Mucosa of gallbladder (tissue), 1 donor: ENCODE data around the gene SORCS3. TPM values are rescaled to one million over a fixed set of nuclear protein-coding genes. Genes with fewer than 3 reads are reported as not detected.
A peak's percentile ranks its signal among the peaks of the same experiment; 100 is the strongest.

Experiments used
- DNase-seq: peaks from one replicate; pipeline ENCODE4 v3.0.0-alpha.2; 2020; ENCODE audit warnings: low spot score
- total RNA-seq: library from RNA; stranded (reverse); gene quantifications from one replicate; pipeline ENCODE4 v1.2.1, GENCODE V29; 2021
- donor health status: DM: no; HTN: no; CAD: no.

SORCS3 gene
- total RNA-seq, 1 donor from 2014 or later, result 0.17 TPM

DNA sequence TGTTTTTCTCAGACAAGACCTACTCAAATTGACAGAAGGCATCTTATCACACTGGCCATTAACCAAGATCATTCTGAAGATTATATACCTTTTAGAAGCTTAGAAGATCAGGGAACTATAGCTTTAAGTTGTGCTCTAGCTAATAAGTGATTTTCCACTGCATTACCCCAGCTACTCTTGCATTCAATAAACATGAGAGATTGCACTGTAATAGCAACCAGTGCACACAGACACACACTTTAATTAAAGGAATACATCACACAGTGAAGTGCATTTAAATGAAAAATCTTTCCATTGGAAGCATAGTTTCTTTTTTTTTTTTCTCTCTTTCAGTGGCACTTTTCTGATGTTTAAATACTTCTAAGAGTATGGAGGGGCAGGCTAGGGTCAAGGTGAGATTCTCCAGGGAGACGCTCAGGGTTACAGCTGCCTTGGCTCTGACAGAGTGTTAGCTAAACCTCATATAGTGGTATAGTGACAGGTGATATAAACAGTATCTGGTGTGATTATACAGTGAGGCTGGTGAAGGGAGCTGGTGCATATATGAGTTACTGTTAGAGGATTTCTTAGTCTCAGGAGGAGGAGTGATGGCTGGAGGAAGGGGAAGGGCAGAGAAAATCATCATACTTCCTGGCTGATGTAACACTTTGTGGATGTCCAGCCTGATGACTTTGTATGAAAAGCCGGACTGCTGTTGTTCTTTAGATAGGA is 369.5 kb downstream of the SORCS3 start:
- DNase-seq, result no peak

DNA sequence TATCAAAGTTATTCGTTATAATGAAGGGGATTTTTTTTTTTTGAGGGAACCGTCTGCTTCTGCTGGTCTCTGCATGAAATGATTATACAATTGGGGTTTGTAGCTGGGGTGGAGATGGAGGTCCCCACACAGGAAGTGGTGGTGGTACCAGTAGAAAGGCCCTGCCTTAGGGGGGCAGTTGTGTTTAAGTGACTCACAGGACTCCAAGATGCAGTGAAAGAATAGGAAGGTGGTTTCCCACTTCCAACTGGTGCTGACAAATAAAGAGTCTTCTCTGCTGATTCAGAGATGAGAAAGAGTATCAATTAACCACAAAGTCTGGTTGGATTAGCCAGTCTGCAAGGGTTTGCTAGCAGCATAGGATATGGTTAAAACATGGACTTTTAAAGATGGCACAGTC is 376.0 kb downstream of the SORCS3 start:
- DNase-seq, result no peak

- DNase-seq, result no peak
Measured at GRCh38 chr10:105017691-105018090, 376.6 kb downstream of the SORCS3 start.

DNA sequence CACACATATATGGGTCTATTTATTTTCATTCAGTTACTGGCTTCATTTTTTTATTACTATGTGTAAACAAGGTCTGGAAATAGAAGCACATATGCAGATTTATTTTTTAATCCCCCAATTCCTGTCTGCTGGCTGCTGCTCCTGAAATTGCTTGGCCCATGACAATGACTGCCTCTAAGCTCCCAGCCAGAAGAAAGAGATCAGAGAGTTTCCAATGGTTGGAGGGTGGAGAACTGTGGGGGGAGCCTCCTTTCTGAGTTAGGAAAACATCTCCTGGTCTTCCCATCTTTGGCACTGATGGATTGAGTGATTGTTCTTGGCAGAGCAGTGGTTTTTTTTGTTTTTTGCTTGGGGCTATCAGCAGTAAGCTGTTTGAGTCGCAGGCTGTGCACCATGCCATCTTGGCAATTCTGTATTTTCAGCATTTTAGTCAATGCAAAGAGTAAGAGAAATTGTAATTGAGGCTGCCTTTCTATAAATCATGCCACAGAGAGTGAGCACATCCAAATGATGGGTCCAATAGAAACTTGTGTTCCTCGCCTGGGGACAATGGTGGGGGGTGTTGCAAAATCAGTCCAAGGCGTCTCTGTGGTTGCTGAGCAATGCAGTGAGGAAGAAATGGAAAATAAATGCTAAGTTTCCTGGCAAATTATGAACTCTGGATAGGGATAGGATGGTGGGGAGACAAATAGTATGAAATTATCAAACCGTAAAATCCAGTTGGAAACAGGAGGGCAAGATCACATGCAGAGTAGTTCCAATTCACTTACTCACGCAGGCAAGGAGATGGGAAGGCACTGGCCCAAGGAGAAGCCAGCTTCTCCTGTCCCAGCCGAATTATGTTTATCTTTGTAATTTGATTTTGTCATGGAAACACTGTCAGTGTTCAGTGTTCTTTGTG is 382.4 kb downstream of the SORCS3 start:
- DNase-seq, result no peak

- no peak for DNase-seq
Measured at GRCh38 chr10:105024184-105024583, 383.1 kb downstream of the SORCS3 start.

DNA sequence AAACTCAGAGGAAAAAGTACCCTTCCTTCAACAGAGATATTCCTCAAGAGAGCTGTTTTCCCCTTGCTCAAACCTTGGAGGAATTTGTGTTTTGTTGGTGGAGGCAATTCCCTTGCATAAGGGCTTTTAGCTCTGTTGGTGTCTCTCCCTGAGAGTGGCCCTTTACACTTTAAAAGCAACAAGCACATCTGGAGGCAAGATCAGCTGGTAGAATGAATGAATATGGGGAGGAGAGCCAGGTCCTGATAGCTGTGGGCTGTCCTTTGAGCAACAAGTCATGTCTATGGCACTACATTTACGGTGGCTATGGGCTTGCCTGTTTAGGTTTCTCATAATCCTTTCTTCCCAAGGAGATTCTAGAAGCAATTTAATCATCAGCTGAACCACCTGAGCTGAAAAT is 384.0 kb downstream of the SORCS3 start:
- no peak for DNase-seq

DNA sequence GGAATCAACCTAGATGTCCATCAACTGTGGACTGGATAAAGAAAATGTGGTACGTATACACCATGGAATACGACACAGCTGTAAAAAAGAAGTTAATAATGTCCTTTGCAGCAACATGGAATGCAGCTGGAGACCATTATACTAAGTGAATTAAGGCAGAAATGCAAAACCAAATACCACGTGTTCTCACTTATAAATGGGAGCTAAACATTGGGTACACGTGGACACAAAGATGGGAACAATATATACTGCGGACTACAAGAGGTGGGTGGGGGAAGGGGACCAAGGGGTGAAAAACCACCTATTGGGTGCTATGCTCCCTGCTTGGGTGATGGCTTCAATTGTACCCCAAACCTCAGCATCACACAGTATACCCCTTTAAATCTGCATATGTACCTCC is 385.5 kb downstream of the SORCS3 start:
- DNase-seq, result no peak

GRCh38 chr10:105029286-105029685 is 388.2 kb downstream of the SORCS3 start:
- DNase-seq, result no peak

- no peak for DNase-seq
Measured at GRCh38 chr10:105037022-105037421, 395.9 kb downstream of the SORCS3 start.

- DNase-seq, result no peak
Measured at GRCh38 chr10:105041956-105042355, 400.9 kb downstream of the SORCS3 start.

- no peak for DNase-seq
Measured at GRCh38 chr10:105042906-105043552, 401.9 kb downstream of the SORCS3 start.

GRCh38 chr10:105044902-105045301 is 403.8 kb downstream of the SORCS3 start:
- DNase-seq, result no peak

- no peak for DNase-seq
Measured at GRCh38 chr10:105056413-105056812, 415.3 kb downstream of the SORCS3 start.

GRCh38 chr10:105062951-105063350 is 421.9 kb downstream of the SORCS3 start:
- no peak for DNase-seq

DNA sequence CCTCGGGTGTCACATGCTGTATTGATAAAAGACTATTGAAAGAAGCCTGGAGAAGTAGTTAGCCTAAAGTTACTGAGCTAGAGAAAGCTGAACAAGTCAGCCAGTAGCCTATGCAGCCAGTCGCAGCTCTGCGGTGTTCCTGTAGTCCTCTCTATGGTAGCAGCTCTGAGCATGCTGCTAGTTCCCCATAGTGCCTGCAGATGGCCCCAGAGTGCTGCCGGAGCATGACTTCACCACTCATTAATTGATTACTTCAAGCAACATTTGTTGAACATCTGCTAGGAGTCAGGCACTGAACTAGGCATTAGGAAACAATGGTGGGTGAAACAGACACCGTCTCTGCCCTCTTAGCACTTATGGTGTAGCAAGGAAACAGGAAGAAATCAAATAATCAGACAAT is 422.7 kb downstream of the SORCS3 start:
- DNase-seq, result peak; percentile 47

- DNase-seq, result no peak
Measured at GRCh38 chr10:105068497-105068896, 427.4 kb downstream of the SORCS3 start.

- DNase-seq, result no peak
Measured at GRCh38 chr10:105070249-105070648, 429.2 kb downstream of the SORCS3 start.

- no peak for DNase-seq
Measured at GRCh38 chr10:105070952-105071351, 429.9 kb downstream of the SORCS3 start.

DNA sequence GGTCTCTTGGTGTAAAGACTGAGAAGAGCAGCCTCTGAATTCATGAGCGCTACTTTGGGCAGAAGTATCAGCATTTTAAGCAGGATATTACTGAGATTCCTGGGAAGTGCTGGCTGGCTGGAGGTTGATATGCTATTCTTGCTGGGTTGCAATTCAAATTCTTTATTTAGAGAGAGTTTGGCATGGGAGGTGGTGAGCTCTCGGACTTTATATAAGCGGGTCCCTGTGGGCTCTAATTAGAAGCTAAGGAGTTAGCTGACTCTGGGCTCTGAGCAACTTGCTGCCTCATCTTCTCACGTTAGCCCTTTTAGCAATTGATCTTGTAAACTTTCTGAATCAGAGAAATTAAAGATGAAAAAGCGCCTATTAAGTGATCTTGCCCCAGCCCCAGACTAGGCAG is 430.9 kb downstream of the SORCS3 start:
- DNase-seq, result no peak

GRCh38 chr10:105073999-105074398 is 432.9 kb downstream of the SORCS3 start:
- DNase-seq, result no peak

DNA sequence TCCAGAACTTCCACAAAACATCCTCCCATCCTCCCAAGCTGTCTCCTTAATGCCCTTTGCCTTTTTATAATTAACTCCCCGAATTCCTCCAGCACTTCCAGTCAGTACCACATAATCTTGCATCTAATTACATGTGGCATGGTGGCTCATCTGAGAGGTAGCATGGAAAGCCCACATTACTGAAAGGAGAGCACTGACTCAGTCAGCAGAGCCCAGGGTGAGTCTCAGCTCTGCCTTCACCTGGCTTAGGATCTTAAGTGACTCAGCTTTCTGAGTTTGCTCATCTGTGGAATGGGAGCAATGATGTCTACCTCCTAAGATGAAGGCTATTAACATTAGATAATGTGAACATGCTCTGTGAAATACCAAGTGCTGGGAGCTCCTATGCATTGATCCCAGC is 433.9 kb downstream of the SORCS3 start:
- DNase-seq, result no peak

DNA sequence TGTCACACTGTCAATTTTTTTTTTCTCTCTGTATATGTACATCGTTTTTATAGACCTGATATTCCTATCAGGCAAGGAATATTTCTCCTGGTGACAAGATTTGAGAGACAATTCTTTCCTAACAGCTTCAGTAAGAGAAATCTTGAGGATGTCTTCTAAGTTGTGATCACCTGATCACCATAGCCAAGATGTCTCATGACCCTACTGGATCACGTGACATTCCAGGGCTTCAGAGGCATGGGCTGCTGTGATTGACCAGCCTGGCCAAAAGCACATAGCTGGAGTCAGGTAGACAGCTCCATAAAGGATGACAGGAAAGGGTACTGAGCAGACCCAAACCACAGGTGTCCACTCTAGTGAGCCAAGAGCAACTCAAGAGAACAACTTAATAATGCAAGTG is 444.9 kb downstream of the SORCS3 start:
- DNase-seq, result no peak

DNA sequence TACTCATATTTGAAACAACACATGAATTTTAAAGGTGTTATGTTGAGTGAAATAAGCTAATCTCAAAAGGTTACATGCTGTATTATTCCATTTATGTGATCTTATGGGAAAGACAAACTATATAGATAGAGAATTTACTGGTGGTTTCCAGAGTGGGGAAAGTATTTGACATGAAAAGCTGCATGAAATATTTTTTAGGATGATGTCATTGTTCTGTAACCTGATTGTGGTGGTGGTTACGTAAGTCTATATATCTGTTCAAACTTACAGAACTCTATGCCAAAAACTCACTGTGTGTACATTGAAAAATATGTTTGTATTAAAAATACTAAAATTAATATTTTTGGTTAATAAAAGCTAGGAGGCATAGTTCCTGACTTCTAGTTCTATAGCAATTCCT is 453.0 kb downstream of the SORCS3 start:
- no peak for DNase-seq
